SU-DHL-6 (cell line): ENCODE results near the gene BEND7.

Experiments used
- H2AFZ ChIP-seq: fragments of 200-600 bp; sonication (generic); 2 replicates; pipeline ENCODE4 v1.6.1; 2014; ENCODE audit warnings: low read depth, mild to moderate bottlenecking, moderate library complexity, mixed read lengths, antibody characterized with exemption, low read length; ENCODE audit not compliant: severe bottlenecking
- H3F3A ChIP-seq: fragments of 200-600 bp; shearing (Covaris generic); 2 replicates; pipeline ENCODE4 v1.6.0; 2016; ENCODE audit warnings: antibody characterized with exemption, mild to moderate bottlenecking; ENCODE audit not compliant: insufficient read depth
- H3K27ac ChIP-seq: fragments of 200-600 bp; sonication (generic); 2 replicates; pipeline ENCODE4 v1.5.1; 2016; ENCODE audit warnings: low read depth, mild to moderate bottlenecking, low read length, moderate library complexity, mixed read lengths
- H3K27me3 ChIP-seq: fragments of 200-600 bp; sonication (generic), shearing (Covaris generic); 2 replicates; pipeline ENCODE4 v1.6.0; 2014; ENCODE audit warnings: mild to moderate bottlenecking, low read length
- H3K36me3 ChIP-seq: fragments of 200-600 bp; sonication (generic); 2 replicates; pipeline ENCODE4 v1.6.1; 2014; ENCODE audit warnings: mild to moderate bottlenecking, low read length, mixed read lengths
- H3K4me2 ChIP-seq: fragments of 300-600, 200-600 bp; shearing (Covaris generic), sonication (generic); 2 replicates; pipeline ENCODE4 v1.6.0; 2014; ENCODE audit warnings: low read length, low read depth, mild to moderate bottlenecking; ENCODE audit not compliant: poor library complexity, severe bottlenecking
- H3K4me3 ChIP-seq: fragments of 200-600 bp; sonication (generic); 2 replicates; pipeline ENCODE4 v1.5.1; 2014; ENCODE audit warnings: antibody characterized with exemption, low read length, mild to moderate bottlenecking, mixed read lengths; ENCODE audit not compliant: insufficient read depth, poor library complexity, severe bottlenecking
- H3K79me2 ChIP-seq: fragments of 200-600 bp; sonication (generic); 2 replicates; pipeline ENCODE4 v1.6.1; 2014; ENCODE audit warnings: mild to moderate bottlenecking, low read length, moderate library complexity; ENCODE audit not compliant: insufficient read depth
- H3K9ac ChIP-seq: fragments of 200-600 bp; sonication (generic); 2 replicates; pipeline ENCODE4 v1.7.0; 2014; ENCODE audit warnings: mild to moderate bottlenecking, low read length
- H3K9me2 ChIP-seq: fragments of 200-600 bp; sonication (generic); replicated peaks from 2 replicates; pipeline ENCODE4 v1.6.1; 2014; ENCODE audit warnings: low read length; ENCODE audit not compliant: insufficient read depth
- H3K9me3 ChIP-seq: fragments of 200-600 bp; sonication (generic); 2 replicates; pipeline ENCODE4 v1.6.1; 2014; ENCODE audit warnings: low read length, mixed read lengths; ENCODE audit not compliant: insufficient read depth
- H4K20me1 ChIP-seq: fragments of 200-600 bp; sonication (generic); 2 replicates; pipeline ENCODE4 v1.6.1; 2014; ENCODE audit warnings: low read depth, mild to moderate bottlenecking, antibody characterized with exemption, low read length, moderate library complexity, mixed read lengths
- EZH2phosphoT487 ChIP-seq: fragments of 200-600 bp; sonication (generic), shearing (Covaris generic); conservative IDR thresholded peaks from 2 replicates; pipeline ENCODE4 v1.6.1; 2018; ENCODE audit warnings: mild to moderate bottlenecking, antibody characterized with exemption, low read length, moderate library complexity, mixed read lengths
- TF ChIP-seq, protein P1 (sequence below): fragments of 200-600 bp; sonication (generic); IDR thresholded peaks from one replicate; pipeline ENCODE4 v1.5.1; 2017; ENCODE audit warnings: antibody characterized with exemption, mild to moderate bottlenecking, low read length, moderate library complexity; ENCODE audit not compliant: insufficient read depth, poor library complexity, severe bottlenecking

BEND7 gene

DNA sequence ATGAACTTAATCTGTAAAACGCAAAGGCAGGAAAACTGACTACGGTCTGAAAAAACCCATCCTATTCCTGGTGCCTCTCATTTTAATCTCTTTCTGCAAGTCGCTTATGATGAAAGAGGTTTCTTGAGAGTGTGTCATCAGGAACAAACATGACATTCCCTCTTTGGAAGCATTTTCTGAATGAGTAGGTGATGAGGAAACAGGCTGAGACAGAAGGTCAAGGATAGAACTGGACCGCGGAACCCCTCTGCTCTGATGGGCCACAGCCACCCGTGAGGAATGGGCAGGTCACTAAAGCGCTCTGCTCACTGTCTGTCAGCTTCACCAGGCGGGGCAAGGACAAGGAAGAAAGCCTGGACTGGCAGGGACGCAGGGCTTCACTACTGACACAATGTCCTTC, 28.6 kb downstream of the BEND7 start:
- Histone ChIP-seq H3K79me2 (no peaks in the 10 kb centered on the region), H2AFZ (no peak overlapping the region), H3K27me3 (no peaks in the 10 kb centered on the region), H3K9ac (no peak overlapping the region), H3K27ac (no peak overlapping the region), H3K4me2 (no peak overlapping the region), H3F3A (no peaks in the 10 kb centered on the region), H3K4me3 (no peak overlapping the region), H3K9me2 (no peaks in the 10 kb centered on the region), H3K36me3 (no peaks in the 10 kb centered on the region), H3K9me3 (no peaks in the 10 kb centered on the region), H4K20me1 (no peaks in the 10 kb centered on the region)
- TF ChIP-seq EZH2phosphoT487 = no peak
- TF ChIP-seq, protein P1, sequence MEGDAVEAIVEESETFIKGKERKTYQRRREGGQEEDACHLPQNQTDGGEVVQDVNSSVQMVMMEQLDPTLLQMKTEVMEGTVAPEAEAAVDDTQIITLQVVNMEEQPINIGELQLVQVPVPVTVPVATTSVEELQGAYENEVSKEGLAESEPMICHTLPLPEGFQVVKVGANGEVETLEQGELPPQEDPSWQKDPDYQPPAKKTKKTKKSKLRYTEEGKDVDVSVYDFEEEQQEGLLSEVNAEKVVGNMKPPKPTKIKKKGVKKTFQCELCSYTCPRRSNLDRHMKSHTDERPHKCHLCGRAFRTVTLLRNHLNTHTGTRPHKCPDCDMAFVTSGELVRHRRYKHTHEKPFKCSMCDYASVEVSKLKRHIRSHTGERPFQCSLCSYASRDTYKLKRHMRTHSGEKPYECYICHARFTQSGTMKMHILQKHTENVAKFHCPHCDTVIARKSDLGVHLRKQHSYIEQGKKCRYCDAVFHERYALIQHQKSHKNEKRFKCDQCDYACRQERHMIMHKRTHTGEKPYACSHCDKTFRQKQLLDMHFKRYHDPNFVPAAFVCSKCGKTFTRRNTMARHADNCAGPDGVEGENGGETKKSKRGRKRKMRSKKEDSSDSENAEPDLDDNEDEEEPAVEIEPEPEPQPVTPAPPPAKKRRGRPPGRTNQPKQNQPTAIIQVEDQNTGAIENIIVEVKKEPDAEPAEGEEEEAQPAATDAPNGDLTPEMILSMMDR = no peak

DNA sequence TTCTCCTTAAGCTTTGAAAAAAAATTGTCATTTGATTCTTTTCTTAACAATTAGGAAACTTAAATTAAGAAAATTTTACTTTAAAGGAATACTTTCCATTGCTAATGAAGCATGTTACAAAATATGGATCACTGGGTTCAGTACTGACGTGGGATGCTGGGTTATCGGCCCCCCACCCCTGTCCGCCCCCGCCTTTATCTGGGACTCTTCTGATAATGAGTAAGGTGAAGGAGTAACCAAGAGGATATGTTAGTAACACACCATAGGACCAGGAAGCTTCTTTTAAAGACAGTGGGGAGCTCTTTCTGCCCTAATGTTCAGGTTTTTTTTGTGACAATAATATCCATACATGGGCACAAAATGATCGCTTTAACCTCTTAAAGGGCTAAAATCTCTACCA, 29.7 kb downstream of the BEND7 start:
- TF ChIP-seq EZH2phosphoT487 = no peak
- TF ChIP-seq, protein P1 = no peak
- Histone ChIP-seq H3K27me3 (no peaks in the 10 kb centered on the region), H3K9me3 (no peaks in the 10 kb centered on the region), H4K20me1 (no peaks in the 10 kb centered on the region), H3K9me2 (no peaks in the 10 kb centered on the region), H3K79me2 (no peaks in the 10 kb centered on the region), H3F3A (no peaks in the 10 kb centered on the region), H3K36me3 (no peaks in the 10 kb centered on the region), H2AFZ (no peak overlapping the region), H3K4me3 (no peak overlapping the region), H3K4me2 (no peak overlapping the region), H3K9ac (no peak overlapping the region), H3K27ac (no peak overlapping the region)

DNA sequence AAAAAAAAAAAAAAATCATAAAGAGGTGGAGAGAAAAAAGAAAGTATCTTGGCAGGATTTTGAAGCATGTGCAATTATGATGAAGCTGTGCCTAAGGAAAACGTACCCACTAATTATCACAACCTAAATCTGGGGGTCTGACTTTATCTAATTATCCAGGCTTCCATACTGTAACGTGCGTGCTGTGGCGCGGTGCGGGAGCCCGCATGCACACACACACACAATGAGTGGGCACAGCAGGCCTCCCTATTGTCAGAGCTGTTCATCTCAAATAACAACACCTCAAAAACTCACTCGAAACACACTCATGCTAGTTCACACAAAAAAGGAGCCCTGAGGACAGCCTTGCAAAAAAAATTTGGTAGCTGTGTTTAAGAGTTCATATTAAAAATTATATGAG, 31.9 kb downstream of the BEND7 start:
- H3K4me3 ChIP-seq = no peak overlapping the region
- H2AFZ ChIP-seq = no peak overlapping the region
- H3K36me3 ChIP-seq = no peaks in the 10 kb centered on the region
- no peak overlapping the region for H3K9ac ChIP-seq
- H3K4me2 ChIP-seq = no peak overlapping the region
- no peaks in the 10 kb centered on the region for H3K79me2 ChIP-seq
- TF ChIP-seq, protein P1 = no peak
- TF ChIP-seq EZH2phosphoT487 = no peak
- H3F3A ChIP-seq = no peaks in the 10 kb centered on the region
- no peaks in the 10 kb centered on the region for H3K9me3 ChIP-seq
- no peaks in the 10 kb centered on the region for H3K9me2 ChIP-seq
- no peak overlapping the region for H3K27ac ChIP-seq
- H4K20me1 ChIP-seq = no peaks in the 10 kb centered on the region
- no peaks in the 10 kb centered on the region for H3K27me3 ChIP-seq

DNA sequence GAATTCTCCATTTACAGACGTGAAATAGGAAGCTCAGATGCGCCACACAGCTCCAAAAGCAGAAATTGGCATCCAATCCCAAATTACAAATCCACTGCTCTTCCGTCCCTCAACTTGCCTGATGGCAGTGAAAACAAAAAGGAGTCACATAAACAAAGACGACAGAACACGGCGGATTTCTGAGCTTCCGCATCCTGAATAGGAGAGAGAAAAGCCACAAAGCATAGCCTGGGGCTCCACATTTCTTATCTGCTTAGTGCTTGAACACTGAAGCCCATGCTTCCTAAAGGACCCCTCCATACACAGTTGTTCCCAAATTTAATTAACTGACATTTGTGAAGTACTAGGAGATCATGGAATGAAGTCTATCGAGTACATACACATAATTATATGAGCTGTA, 32.6 kb downstream of the BEND7 start:
- H3K27me3 ChIP-seq = no peaks in the 10 kb centered on the region
- TF ChIP-seq, protein P1 = no peak
- no peak for TF ChIP-seq EZH2phosphoT487
- no peak overlapping the region for H2AFZ ChIP-seq
- H3K9me3 ChIP-seq = no peaks in the 10 kb centered on the region
- no peak overlapping the region for H3K4me2 ChIP-seq
- no peaks in the 10 kb centered on the region for H3F3A ChIP-seq
- no peaks in the 10 kb centered on the region for H3K79me2 ChIP-seq
- H3K36me3 ChIP-seq = no peaks in the 10 kb centered on the region
- no peaks in the 10 kb centered on the region for H4K20me1 ChIP-seq
- no peak overlapping the region for H3K9ac ChIP-seq
- no peaks in the 10 kb centered on the region for H3K9me2 ChIP-seq
- no peak overlapping the region for H3K4me3 ChIP-seq
- H3K27ac ChIP-seq = no peak overlapping the region
